Heart left ventricle (tissue), 16 donors: ENCODE results near the gene CEP192. TPM values are rescaled to one million over a fixed set of nuclear protein-coding genes. Genes with fewer than 3 reads are reported as not detected.

ENCODE experiments used
- ATAC-seq, 4 donors: fragments of 200-7000 bp; cut with Tn5 transposase; one replicate each; pipeline ENCODE4 v1.9.1; 2020 to 2022; ENCODE audit warnings: moderate library complexity in 4 of 4, mild to moderate bottlenecking in 3 of 4, moderate number of reproducible peaks in 1 of 4
- DNase-seq, 5 donors: peaks; one replicate each; pipeline ENCODE4 v3.0.0-alpha.2; 2020
- H3K27ac ChIP-seq, 12 donors: fragments of 200-600 bp; sonication (generic) in 4 of 12; one replicate each; pipeline versions ENCODE4 v1.5.0 to v1.8.0; 2016 to 2022; ENCODE audit warnings: mild to moderate bottlenecking in 2 of 12
- H3K27me3 ChIP-seq, 9 donors: fragments of 200-600 bp; sonication (generic) in 2 of 9; one replicate each; pipeline versions ENCODE4 v1.5.1 to v1.8.0; 2016 to 2022; ENCODE audit warnings: mild to moderate bottlenecking in 3 of 9
- H3K36me3 ChIP-seq, 9 donors: fragments of 200-600 bp; sonication (generic) in 2 of 9; one replicate each; pipeline versions ENCODE4 v1.5.0 to v1.8.0; 2018 to 2022; ENCODE audit warnings: mild to moderate bottlenecking in 2 of 9
- H3K4me1 ChIP-seq, 12 donors: fragments of 200-600 bp; sonication (generic) in 4 of 12; one replicate each; pipeline versions ENCODE4 v1.5.0 to v1.8.0; 2016 to 2022; ENCODE audit warnings: mild to moderate bottlenecking in 3 of 12
- H3K4me3 ChIP-seq, 12 donors: fragments of 200-600 bp; sonication (generic) in 4 of 12; one replicate each; pipeline versions ENCODE4 v1.5.0 to v1.8.0; 2017 to 2022; ENCODE audit warnings: mild to moderate bottlenecking in 9 of 12, moderate library complexity in 4 of 12
- H3K9me3 ChIP-seq, 12 donors: fragments of 200-600 bp; sonication (generic) in 4 of 12; one replicate each; pipeline versions ENCODE4 v1.5.0 to v1.8.0; 2016 to 2022; ENCODE audit warnings: mild to moderate bottlenecking in 1 of 12
- POLR2A ChIP-seq, 2 donors: fragments of 450-650 bp; IDR thresholded peaks; one replicate each; pipeline ENCODE4 v1.6.1; 2017; ENCODE audit warnings: antibody characterized with exemption in 2 of 2, mild to moderate bottlenecking in 2 of 2, moderate library complexity in 2 of 2
- WGBS, 4 donors: extraction: QIAGEN DNeasy Blood & Tissue Kit in 2 of 4; methylation state at CpG; one replicate each; pipeline versions ENCODE4 v1.1.5 to v1.1.7; 2013 to 2018; 5-methylcytosine and 5-hydroxymethylcytosine counted together
- intact Hi-C, 10 donors: fragments of 100-400 bp; cut with DNase I; formaldehyde crosslinking; loops; one replicate each; pipeline versions ENCODE4 v1.11.1 to v1.14.2; 2022
- polyA plus RNA-seq, 2 donors: library from polyadenylated mRNA; stranded (reverse); fragments of 200-250 nt; gene quantifications; one replicate each; pipeline ENCODE4 v1.2.3, GENCODE V29; 2013
- total RNA-seq, 9 donors: library from RNA; depleted of rRNA in 2 of 9; stranded (reverse); fragments of >200 nt in 2 of 9; fragmentation: NEBNext Ultra II Directional in 3 of 9; extraction: Animal tissue kit (Norgen Biotek cat#: 25700) in 3 of 9; gene quantifications; one replicate each; pipeline versions ENCODE4 v1.1.0 to v1.2.4, GENCODE V29; 2016 to 2023
- TF ChIP-seq, protein P1 (sequence below), 12 donors: fragments of 200-600 bp; sonication (generic) in 4 of 12; IDR thresholded peaks; one replicate each; pipeline versions ENCODE4 v1.5.0 to v1.8.0; 2018 to 2022; ENCODE audit warnings: antibody characterized with exemption in 12 of 12, mild to moderate bottlenecking in 5 of 12
- donor health status: ischemic (EF 13 %, LVEDD 7.1; RV severe dilation, severe dysfunction).
- donor health status: healthy with polysubstance abuse.
- donor health status: DM: no; HTN: yes; CAD: no.
- donor health status: DM: no; HTN: no; CAD: no.
- donor health status: ischemic (EF 25% LVEDD 6.9; RV normal size, moderate dysfunction).
- donor health status: ischemic (EF 25% LVEDD 5.7; RV mildly dilated, moderate dysfunction).
- donor health status: healthy.
- donor health status: DM: yes; HTN: yes; CAD: no.
- donor health status: ischemic (EF 35%, LVEDD 5.7; RV mildly dilated, moderate dysfunction).
- donor health status: nonischemic (EF 11% LVEDD 7.7; RV severe dilation, severe dysfunction).
- donor health status: DM: yes; HTN: yes; CAD: no.
- donor health status: PGD.
- donor health status: ischemic (EF 29% LVEDD 5.4; RV normal size, mild dysfunction).
- donor health status: nonischemic (EF 23%, LVEDD 6.1; RV moderate dilation, normal function).

CEP192 gene
- total and polyA plus RNA-seq, 11 donors: 5.5 to 36.3 (median 24.1) TPM

GRCh38 chr18:13022644-13023043 lies 31.5 kb downstream of the CEP192 start:
- peaks cover 0 to 24% (median 1%) of the 10 kb centered on the region in 12 donors for H3K4me1 ChIP-seq
- peaks cover 0 to 86% (median 69%) of the 10 kb centered on the region in 9 donors for H3K36me3 ChIP-seq
- TF ChIP-seq, protein P1, sequence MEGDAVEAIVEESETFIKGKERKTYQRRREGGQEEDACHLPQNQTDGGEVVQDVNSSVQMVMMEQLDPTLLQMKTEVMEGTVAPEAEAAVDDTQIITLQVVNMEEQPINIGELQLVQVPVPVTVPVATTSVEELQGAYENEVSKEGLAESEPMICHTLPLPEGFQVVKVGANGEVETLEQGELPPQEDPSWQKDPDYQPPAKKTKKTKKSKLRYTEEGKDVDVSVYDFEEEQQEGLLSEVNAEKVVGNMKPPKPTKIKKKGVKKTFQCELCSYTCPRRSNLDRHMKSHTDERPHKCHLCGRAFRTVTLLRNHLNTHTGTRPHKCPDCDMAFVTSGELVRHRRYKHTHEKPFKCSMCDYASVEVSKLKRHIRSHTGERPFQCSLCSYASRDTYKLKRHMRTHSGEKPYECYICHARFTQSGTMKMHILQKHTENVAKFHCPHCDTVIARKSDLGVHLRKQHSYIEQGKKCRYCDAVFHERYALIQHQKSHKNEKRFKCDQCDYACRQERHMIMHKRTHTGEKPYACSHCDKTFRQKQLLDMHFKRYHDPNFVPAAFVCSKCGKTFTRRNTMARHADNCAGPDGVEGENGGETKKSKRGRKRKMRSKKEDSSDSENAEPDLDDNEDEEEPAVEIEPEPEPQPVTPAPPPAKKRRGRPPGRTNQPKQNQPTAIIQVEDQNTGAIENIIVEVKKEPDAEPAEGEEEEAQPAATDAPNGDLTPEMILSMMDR (IDR thresholded peaks at IDR 0.05): no peak
- TF ChIP-seq POLR2A (IDR thresholded peaks at IDR 0.05): no peak
- H3K27ac ChIP-seq: no peak overlapping the region
- H3K9me3 ChIP-seq: peaks cover 0 to 13% (median 0%) of the 10 kb centered on the region in 12 donors
- DNase-seq: no peak
- no peak overlapping the region for H3K4me3 ChIP-seq
- ATAC-seq: no peak
- H3K27me3 ChIP-seq: no peaks in the 10 kb centered on the region
- intact Hi-C loops: no loop called here

DNA sequence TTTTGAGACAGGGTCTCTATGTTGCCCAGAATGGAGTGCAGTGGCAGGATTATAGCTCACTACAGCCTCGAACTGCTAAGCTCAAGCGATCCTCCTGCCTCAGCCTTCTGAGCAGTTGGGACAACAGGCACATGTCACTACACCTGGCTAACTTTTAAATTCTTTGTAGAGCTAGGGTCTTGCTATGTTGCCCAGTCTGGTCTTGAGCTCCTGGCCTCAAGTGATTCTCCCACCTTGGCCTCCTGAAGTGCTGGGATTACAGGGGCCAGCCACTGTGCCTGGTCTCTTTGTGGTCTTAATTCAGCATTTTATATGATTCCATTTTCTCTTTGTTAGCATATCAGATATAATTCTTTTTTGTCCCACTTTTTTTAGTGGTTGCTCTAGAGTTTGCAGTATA lies 34.1 kb downstream of the CEP192 start:
- no peak for ATAC-seq
- Histone ChIP-seq H3K4me1 (peaks cover 0 to 27% (median 3%) of the 10 kb centered on the region in 12 donors), H3K36me3 (peaks cover 0 to 86% (median 65%) of the 10 kb centered on the region in 9 donors), H3K9me3 (peaks cover 0 to 13% (median 0%) of the 10 kb centered on the region in 12 donors), H3K27ac (no peak overlapping the region), H3K4me3 (no peak overlapping the region), H3K27me3 (no peaks in the 10 kb centered on the region)
- no peak for DNase-seq
- intact Hi-C loops: no loop called here
- WGBS, 4 donors: 96 to 99% (median 98%) methylated on average over 2 of the region's 2 CpGs
- TF ChIP-seq, protein P1 (IDR thresholded peaks at IDR 0.05): no peak
- no peak for TF ChIP-seq POLR2A (IDR thresholded peaks at IDR 0.05)

DNA sequence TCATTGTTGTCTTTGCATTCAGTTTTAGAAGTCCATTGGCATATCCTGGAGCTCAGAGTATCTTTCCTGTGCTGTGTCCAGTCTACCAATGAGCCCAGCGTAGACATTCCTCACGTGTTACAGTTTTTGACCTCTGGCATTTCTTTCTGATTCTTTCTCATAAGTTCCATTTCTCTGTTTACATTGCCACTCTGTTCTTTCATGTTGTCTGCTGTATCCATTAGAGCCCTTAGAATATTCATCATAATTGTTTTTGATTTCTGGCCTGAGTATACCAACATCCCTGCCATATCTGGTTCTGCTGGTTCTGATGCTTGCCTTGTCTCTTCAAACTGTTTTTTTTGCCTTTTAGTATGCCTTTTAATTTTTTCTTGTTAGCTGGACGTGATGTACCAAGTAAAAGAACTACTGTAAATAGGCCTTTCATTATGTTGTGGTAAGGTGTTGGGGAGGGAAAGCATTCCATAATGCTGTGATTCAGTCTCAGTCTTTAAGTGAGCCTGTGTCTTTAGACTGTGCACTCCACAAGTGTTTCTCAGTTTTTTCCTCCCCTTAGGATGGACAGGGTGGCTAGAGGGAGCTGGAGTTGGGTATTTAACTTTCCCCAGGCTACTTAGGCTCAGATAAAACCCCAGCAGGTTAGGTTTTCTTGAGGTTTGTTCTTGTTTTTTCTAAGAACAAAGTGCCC lies 35.6 kb downstream of the CEP192 start:
- no peak for DNase-seq
- Histone ChIP-seq H3K4me1 (peaks cover 0 to 27% (median 3%) of the 10 kb centered on the region in 12 donors), H3K9me3 (peaks cover 0 to 13% (median 0%) of the 10 kb centered on the region in 12 donors), H3K4me3 (no peak overlapping the region), H3K36me3 (peaks cover 0 to 85% (median 66%) of the 10 kb centered on the region in 9 donors), H3K27me3 (no peaks in the 10 kb centered on the region), H3K27ac (peak overlapping the region in 3 of 12 donors; percentile 50 to 65 (median 57))
- ATAC-seq: peak in 2 of 4 donors; percentile 23 to 24
- TF ChIP-seq, protein P1 (IDR thresholded peaks at IDR 0.05): no peak
- no peak for TF ChIP-seq POLR2A (IDR thresholded peaks at IDR 0.05)
- intact Hi-C loops: no loop called here
- 58 to 63% (median 59%) methylated on average over 3 of the region's 3 CpGs for WGBS, 4 donors

GRCh38 chr18:13028869-13029268 lies 37.7 kb downstream of the CEP192 start:
- H3K36me3 ChIP-seq: peaks cover 0 to 89% (median 59%) of the 10 kb centered on the region in 9 donors
- H3K27me3 ChIP-seq: no peaks in the 10 kb centered on the region
- ATAC-seq: peak; percentile 86 to 89 (median 88)
- H3K27ac ChIP-seq: peak overlapping the region in 9 of 12 donors; percentile 11 to 76 (median 63)
- TF ChIP-seq, protein P1 (IDR thresholded peaks at IDR 0.05): no peak
- TF ChIP-seq POLR2A (IDR thresholded peaks at IDR 0.05): no peak
- peak in 4 of 5 donors; percentile 25 to 64 (median 34) for DNase-seq
- 57 to 70% (median 64%) methylated on average over 2 of the region's 2 CpGs for WGBS, 4 donors
- no peaks in the 10 kb centered on the region for H3K9me3 ChIP-seq
- no peak overlapping the region for H3K4me3 ChIP-seq
- intact Hi-C loops: no loop called here
- H3K4me1 ChIP-seq: peaks cover 0 to 27% (median 3%) of the 10 kb centered on the region in 12 donors
